Endothelial cell of umbilical vein (primary cell): ENCODE data around the gene TOP3A. TPM values are rescaled to one million over a fixed set of nuclear protein-coding genes. Genes with fewer than 3 reads are reported as not detected.

ENCODE experiments used
- BruUV-seq: library from RNA; stranded (reverse); fragments of 400-500 nt; replicated peaks from 2 replicates; lab custom pipeline; 2021; lab: Mats Ljungman, UMichigan
- CTCF ChIA-PET: fragments of 300-600, 350-600 bp; sonication (Branson Sonifier 250); formaldehyde crosslinking; loops from one replicate; lab custom pipeline; 2021; ENCODE audit warnings: antibody characterized with exemption, inconsistent platforms; lab: Charles Lee
- POLR2A ChIA-PET: fragments of 300-600, 350-600 bp; sonication (Branson Sonifier 250); formaldehyde crosslinking; loops from one replicate; lab custom pipeline; 2021; ENCODE audit warnings: antibody characterized with exemption, inconsistent platforms; lab: Charles Lee
- DNase-seq: peaks from one replicate; pipeline ENCODE4 v3.0.0-alpha.2; 2011; ENCODE audit warnings: low read depth, low spot score
- FAIRE-seq: peaks from 2 replicates; lab custom pipeline; 2011; peaks lifted over from hg19 to GRCh38; lab: Jason Lieb, UNC
- H2AFZ ChIP-seq: 2 replicates; pipeline ENCODE4 v1.6.0; 2012; ENCODE audit warnings: low read depth, low read length, control low read depth, inconsistent platforms
- H3K27ac ChIP-seq: 2 replicates; pipeline ENCODE4 v1.5.1; 2011; ENCODE audit warnings: low read depth, mild to moderate bottlenecking, control low read depth, low read length, moderate library complexity; ENCODE audit not compliant: insufficient read depth
- H3K27me3 ChIP-seq, 2 experiments: 2 replicates each; pipeline versions ENCODE4 v1.6.0 to v1.6.1; 2011; ENCODE audit warnings: low read length in 2 of 2, mixed read lengths in 1 of 2; ENCODE audit not compliant: control insufficient read depth in 2 of 2, insufficient read depth in 2 of 2
- H3K36me3 ChIP-seq, 2 experiments: 2 replicates in 1 of 2; 3 replicates in 1 of 2; pipeline ENCODE4 v1.5.1; 2011; ENCODE audit warnings: low read length in 2 of 2, mild to moderate bottlenecking in 1 of 2, moderate library complexity in 1 of 2; ENCODE audit not compliant: control insufficient read depth in 2 of 2, insufficient read depth in 2 of 2; ENCODE audit errors: extremely low read depth in 1 of 2
- H3K4me1 ChIP-seq: 3 replicates; pipeline ENCODE4 v1.5.1; 2011; ENCODE audit warnings: mild to moderate bottlenecking, low read length; ENCODE audit not compliant: control insufficient read depth, insufficient read depth; ENCODE audit errors: extremely low read depth
- H3K4me2 ChIP-seq: 2 replicates; pipeline ENCODE4 v1.6.1; 2011; ENCODE audit warnings: low read length, control low read depth, mixed read lengths; ENCODE audit not compliant: insufficient read depth
- H3K4me3 ChIP-seq, 3 experiments: fragments of 200-600 bp in 1 of 3; sonication (generic), shearing (Covaris generic) in 1 of 3; replicated peaks in 1 of 3; 2 replicates each; pipeline ENCODE4 v1.5.1; 2011 to 2016; ENCODE audit warnings: control low read depth in 3 of 3, low read length in 3 of 3, mild to moderate bottlenecking in 2 of 3, inconsistent platforms in 1 of 3, low read depth in 1 of 3, moderate library complexity in 1 of 3; ENCODE audit not compliant: insufficient read depth in 1 of 3
- H3K79me2 ChIP-seq: 2 replicates; pipeline ENCODE4 v1.6.0; 2012; ENCODE audit warnings: low read length, inconsistent platforms; ENCODE audit not compliant: control insufficient read depth, insufficient read depth
- H3K9ac ChIP-seq: replicated peaks from 2 replicates; pipeline ENCODE3; 2011; ENCODE audit warnings: low read length, control low read depth; ENCODE audit not compliant: insufficient read depth; ENCODE audit errors: extremely low read depth
- H3K9me1 ChIP-seq: replicated peaks from 3 replicates; pipeline ENCODE4 v1.6.0; 2011; ENCODE audit warnings: mild to moderate bottlenecking, low read length; ENCODE audit not compliant: control insufficient read depth, insufficient read depth; ENCODE audit errors: extremely low read depth
- H3K9me3 ChIP-seq: replicated peaks from 2 replicates; pipeline ENCODE4 v1.5.1; 2012; ENCODE audit warnings: low read length, inconsistent platforms; ENCODE audit not compliant: control insufficient read depth, insufficient read depth
- H4K20me1 ChIP-seq: replicated peaks from 2 replicates; pipeline ENCODE3; 2011; ENCODE audit warnings: mild to moderate bottlenecking, low read length; ENCODE audit not compliant: control insufficient read depth, insufficient read depth; ENCODE audit errors: extremely low read depth
- EZH2 ChIP-seq: IDR thresholded peaks from 2 replicates; pipeline ENCODE4 v1.6.1; 2012; ENCODE audit warnings: borderline replicate concordance, low read depth, mild to moderate bottlenecking, moderate library complexity, low read length, inconsistent platforms; ENCODE audit not compliant: severe bottlenecking
- FOS ChIP-seq: IDR thresholded peaks from 2 replicates; pipeline ENCODE4 v1.6.1; 2011; ENCODE audit warnings: mild to moderate bottlenecking, low read length, moderate library complexity, borderline replicate concordance; ENCODE audit not compliant: insufficient read depth
- GATA2 ChIP-seq: IDR thresholded peaks from 2 replicates; pipeline ENCODE4 v1.7.0; 2011; ENCODE audit warnings: low read depth, mild to moderate bottlenecking, moderate library complexity, mixed read lengths, low read length; ENCODE audit not compliant: insufficient read length, insufficient read depth
- JUN ChIP-seq: IDR thresholded peaks from 2 replicates; pipeline ENCODE4 v1.6.1; 2011; ENCODE audit warnings: borderline replicate concordance, low read depth; ENCODE audit not compliant: insufficient read length, insufficient read depth
- MYC ChIP-seq: IDR thresholded peaks from one replicate; pipeline ENCODE4 v1.6.1; 2011; ENCODE audit warnings: mild to moderate bottlenecking, low read depth, low read length
- POLR2A ChIP-seq: IDR thresholded peaks from 2 replicates; pipeline ENCODE4 v1.6.1; 2012; ENCODE audit warnings: low read depth, mild to moderate bottlenecking, control low read depth, low read length
- POLR2AphosphoS5 ChIP-seq: IDR thresholded peaks from 2 replicates; pipeline ENCODE4 v1.6.1; 2012; ENCODE audit warnings: low read depth, mild to moderate bottlenecking, control low read depth, low read length, moderate library complexity; ENCODE audit not compliant: insufficient read depth
- dilution Hi-C: fragments of 300-500 bp; cut with MboI; formaldehyde crosslinking; loops from one replicate; pipeline ENCODE4 v1.15.0; 2019; ENCODE audit warnings: low sequenced_read_pairs; ENCODE audit not compliant: extremely low pct_ligation_motif_present
- intact Hi-C: fragments of 100-400 bp; cut with micrococcal nuclease; formaldehyde crosslinking; loops from one replicate; pipeline ENCODE4 v1.10.0; 2022
- polyA plus RNA-seq, 4 experiments: library from polyadenylated mRNA; depleted of rRNA in 3 of 4; stranded (reverse) in 3 of 4; unstranded in 1 of 4; fragments of >200 nt; gene quantifications; 2 replicates each; pipeline versions ENCODE4 v1.2.1 to v1.2.3, GENCODE V29; 2011 to 2012; ENCODE audit warnings: missing spikeins in 1 of 4
- total RNA-seq: library from RNA; stranded (reverse); gene quantifications from 2 replicates; pipeline ENCODE4 v1.2.3, GENCODE V29; 2021
- TF ChIP-seq, protein P1 (sequence below), 2 donors: IDR thresholded peaks; 1 replicate in 1 of 2; 2 replicates in 1 of 2; pipeline ENCODE4 v1.5.1; 2011; ENCODE audit warnings: low read length in 2 of 2, mild to moderate bottlenecking in 2 of 2, moderate library complexity in 2 of 2, control low read depth in 1 of 2, inconsistent platforms in 1 of 2, low read depth in 1 of 2; ENCODE audit not compliant: insufficient read depth in 1 of 2; ENCODE audit errors: extremely low read depth in 1 of 2
- TF ChIP-seq, protein P2 (sequence below): IDR thresholded peaks from 2 replicates; pipeline ENCODE4 v1.6.1; 2011; ENCODE audit not compliant: insufficient read depth, insufficient read length

TOP3A gene
- total and polyA plus RNA-seq, 2 donors (not counting 3 experiments of a cell fraction or from before 2014, with no cell fraction given), result 20.4 to 53.1 TPM

DNA sequence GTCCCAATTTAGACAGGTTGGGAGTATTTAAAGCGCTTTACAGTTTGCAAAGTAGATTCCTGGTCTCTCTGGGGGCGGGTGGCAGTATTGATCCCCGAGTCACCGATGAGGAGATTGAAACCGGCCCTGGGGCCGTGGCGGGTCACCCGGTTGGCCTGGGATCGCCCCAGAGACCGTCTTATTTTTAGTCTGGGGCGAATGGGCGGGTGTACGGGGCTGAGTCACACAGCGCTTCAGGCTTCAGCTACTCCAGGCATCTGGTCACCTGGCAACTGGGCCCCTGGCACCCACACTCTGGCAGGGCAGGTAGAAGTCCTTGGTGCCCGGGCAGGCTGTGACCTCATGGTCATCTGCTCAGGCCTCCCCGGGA lies 53.7 kb downstream of the TOP3A start:
- Histone ChIP-seq H3K9ac (peak overlapping the region; percentile 58), H3K27ac (peak overlapping the region; percentile 23), H3K4me3 (peak overlapping the region; percentile 45 to 78 (median 65)), H3K79me2 (peaks cover 18% of the 10 kb centered on the region), H4K20me1 (no peaks in the 10 kb centered on the region), H3K4me1 (peaks cover 14% of the 10 kb centered on the region), H3K36me3 (peaks cover 2 to 24% of the 10 kb centered on the region in 2 experiments), H3K27me3 (no peaks in the 10 kb centered on the region), H3K4me2 (peak overlapping the region; percentile 58), H2AFZ (peak overlapping the region; percentile 78), H3K9me3 (no peaks in the 10 kb centered on the region), H3K9me1 (no peaks in the 10 kb centered on the region)
- ChIA-PET CTCF (interaction anchor here (0.5 to 0.7 kb wide), 2 partner anchors 81 to 120 kb away, joined by 3 read pairs; no protein-coding TSS in a partner anchor), POLR2A (no interaction called here)
- TF ChIP-seq POLR2AphosphoS5, result no peak
- TF ChIP-seq, protein P1, sequence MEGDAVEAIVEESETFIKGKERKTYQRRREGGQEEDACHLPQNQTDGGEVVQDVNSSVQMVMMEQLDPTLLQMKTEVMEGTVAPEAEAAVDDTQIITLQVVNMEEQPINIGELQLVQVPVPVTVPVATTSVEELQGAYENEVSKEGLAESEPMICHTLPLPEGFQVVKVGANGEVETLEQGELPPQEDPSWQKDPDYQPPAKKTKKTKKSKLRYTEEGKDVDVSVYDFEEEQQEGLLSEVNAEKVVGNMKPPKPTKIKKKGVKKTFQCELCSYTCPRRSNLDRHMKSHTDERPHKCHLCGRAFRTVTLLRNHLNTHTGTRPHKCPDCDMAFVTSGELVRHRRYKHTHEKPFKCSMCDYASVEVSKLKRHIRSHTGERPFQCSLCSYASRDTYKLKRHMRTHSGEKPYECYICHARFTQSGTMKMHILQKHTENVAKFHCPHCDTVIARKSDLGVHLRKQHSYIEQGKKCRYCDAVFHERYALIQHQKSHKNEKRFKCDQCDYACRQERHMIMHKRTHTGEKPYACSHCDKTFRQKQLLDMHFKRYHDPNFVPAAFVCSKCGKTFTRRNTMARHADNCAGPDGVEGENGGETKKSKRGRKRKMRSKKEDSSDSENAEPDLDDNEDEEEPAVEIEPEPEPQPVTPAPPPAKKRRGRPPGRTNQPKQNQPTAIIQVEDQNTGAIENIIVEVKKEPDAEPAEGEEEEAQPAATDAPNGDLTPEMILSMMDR (IDR thresholded peaks at IDR 0.05; ENCODE audit: extremely low read depth in 1 of 2, insufficient read depth in 1 of 2, low read depth in 1 of 2, low read length in 2 of 2), result no peak
- intact Hi-C loops, result loop anchor here (1.0 kb wide), 2 partner anchors 36 to 44 kb away; partner anchors contain the start of gene LLGL1
- FAIRE-seq (no peak), DNase-seq (peak; percentile 21)
- no TSS peak for BruUV-seq
- dilution Hi-C loops, result no loop called here

DNA sequence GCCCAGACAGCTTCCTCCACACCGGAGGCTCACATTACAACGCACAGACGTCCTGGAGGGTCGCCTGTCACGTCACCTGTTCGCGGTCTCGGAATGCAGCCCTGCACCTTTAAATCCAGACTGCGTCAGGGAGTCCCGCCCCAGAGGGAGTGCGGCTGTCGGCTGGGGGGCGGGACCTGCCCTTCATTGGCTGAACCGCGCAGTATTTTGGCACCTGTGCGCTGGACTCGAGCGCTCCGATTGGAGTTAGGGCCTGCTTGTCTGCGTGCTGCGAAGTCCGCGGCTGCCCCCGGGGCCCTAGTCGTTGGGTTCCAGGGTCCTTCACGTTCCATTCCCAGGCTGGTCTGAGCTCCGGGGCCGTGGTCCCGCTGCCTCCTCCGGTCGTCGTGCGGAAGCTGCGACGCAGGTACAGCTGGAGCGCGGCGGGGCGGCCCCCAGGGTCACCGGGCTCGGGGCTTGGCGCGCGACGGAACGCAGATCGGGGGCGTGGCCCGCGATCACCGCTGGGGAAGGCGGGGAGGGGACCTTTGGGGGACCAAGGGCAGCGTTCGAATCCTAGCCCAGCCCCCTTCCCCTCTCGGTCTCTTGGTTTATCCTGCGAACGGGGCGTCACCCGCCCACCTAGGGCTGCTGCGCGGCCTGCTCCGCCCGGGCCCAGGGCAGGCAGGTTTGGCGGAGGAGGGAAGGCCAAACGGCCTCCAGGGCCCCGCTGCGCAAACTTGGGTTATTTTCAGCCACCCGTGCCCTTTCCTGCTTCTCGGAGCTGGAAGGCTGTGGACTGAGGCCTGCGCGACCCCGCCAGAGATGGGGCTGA lies 54.3 kb downstream of the TOP3A start, which contains the start of gene MIEF2:
MIEF2 (plus strand) TSS at position 331 of the 814 bp plus-strand sequence. CDS start 2,059 bp downstream, outside the sequence.
- H2AFZ ChIP-seq, result peak within 1 kb of the TSS; percentile 78
- intact Hi-C loops, result loop anchor here (1.0 kb wide), 3 partner anchors 35 to 55 kb away; partner anchors contain the start of genes LLGL1 and SMCR8
- H3K27me3 ChIP-seq, result no peaks in the 10 kb centered on the region
- H3K27ac ChIP-seq, result peak within 1 kb of the TSS; percentile 23
- ChIA-PET CTCF (no interaction called here), POLR2A (no interaction called here)
- H3K9me1 ChIP-seq, result no peaks in the 10 kb centered on the region
- peak within 1 kb of the TSS; percentile 58 for H3K9ac ChIP-seq
- H3K36me3 ChIP-seq, result peaks cover 2 to 28% of the 10 kb centered on the region in 2 experiments
- H3K4me3 ChIP-seq, result peak within 1 kb of the TSS; percentile 45 to 78 (median 65)
- no peak for TF ChIP-seq JUN
- TF ChIP-seq, protein P1 (IDR thresholded peaks at IDR 0.05; ENCODE audit: extremely low read depth in 1 of 2, insufficient read depth in 1 of 2, low read depth in 1 of 2, low read length in 2 of 2), result no peak
- no peak for TF ChIP-seq GATA2
- no peak for TF ChIP-seq EZH2
- TF ChIP-seq POLR2AphosphoS5, result peak; percentile 25
- TF ChIP-seq, protein P2, sequence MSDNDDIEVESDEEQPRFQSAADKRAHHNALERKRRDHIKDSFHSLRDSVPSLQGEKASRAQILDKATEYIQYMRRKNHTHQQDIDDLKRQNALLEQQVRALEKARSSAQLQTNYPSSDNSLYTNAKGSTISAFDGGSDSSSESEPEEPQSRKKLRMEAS, result no peak
- TF ChIP-seq FOS, result no peak
- no peak for TF ChIP-seq MYC
- TF ChIP-seq POLR2A, result peak; percentile 52
- dilution Hi-C loops, result no loop called here
- FAIRE-seq (peak; percentile 95), DNase-seq (peak; percentile 96)
- no TSS peak for BruUV-seq
- H3K4me1 ChIP-seq, result peaks cover 14% of the 10 kb centered on the region
- H4K20me1 ChIP-seq, result no peaks in the 10 kb centered on the region
- H3K4me2 ChIP-seq, result peak within 1 kb of the TSS; percentile 58
- no peaks in the 10 kb centered on the region for H3K9me3 ChIP-seq
- peaks cover 22% of the 10 kb centered on the region for H3K79me2 ChIP-seq
